ENCODE data around the gene IKZF1.

The IKZF1 gene

DNA sequence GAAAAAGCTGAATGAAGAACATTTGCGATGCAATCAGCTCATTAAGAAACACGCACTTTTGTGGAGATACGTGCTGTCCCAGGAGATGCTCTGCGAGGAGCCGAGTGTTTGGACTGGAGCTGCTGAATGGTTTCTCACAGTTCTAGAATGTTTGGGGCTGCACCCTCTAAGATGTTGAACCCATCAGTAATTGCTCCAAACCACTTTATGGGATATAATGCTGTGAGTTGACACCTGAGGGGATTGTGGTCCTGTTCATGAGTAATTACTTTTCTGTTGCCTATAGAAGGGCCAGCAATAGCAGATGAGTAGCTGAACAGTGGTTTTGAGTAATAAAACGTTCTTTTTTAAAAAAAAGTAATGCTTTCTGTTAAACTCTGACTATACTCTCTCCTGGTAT is 63.1 kb downstream of the IKZF1 start:
- H3K27me3 ChIP-seq = 0 out of 2 replicates have a peak, but pooled peaks cover 3% of the 10 kb centered on the region
- H3K4me3 ChIP-seq = no peak overlapping the region
- TF ChIP-seq Cebpa-rat (IDR thresholded peaks at IDR 0.05) = no peak
- peaks cover 99% of the 10 kb centered on the region for H3K36me3 ChIP-seq
- no peak overlapping the region for H3K9ac ChIP-seq
- peaks cover 38% of the 10 kb centered on the region for H3K9me3 ChIP-seq
- H4K20me1 ChIP-seq = peaks cover 82% of the 10 kb centered on the region
- H3K4me2 ChIP-seq = no peak overlapping the region
- H3K27ac ChIP-seq = no peak overlapping the region
- H3K4me1 ChIP-seq = peaks cover 32% of the 10 kb centered on the region

DNA sequence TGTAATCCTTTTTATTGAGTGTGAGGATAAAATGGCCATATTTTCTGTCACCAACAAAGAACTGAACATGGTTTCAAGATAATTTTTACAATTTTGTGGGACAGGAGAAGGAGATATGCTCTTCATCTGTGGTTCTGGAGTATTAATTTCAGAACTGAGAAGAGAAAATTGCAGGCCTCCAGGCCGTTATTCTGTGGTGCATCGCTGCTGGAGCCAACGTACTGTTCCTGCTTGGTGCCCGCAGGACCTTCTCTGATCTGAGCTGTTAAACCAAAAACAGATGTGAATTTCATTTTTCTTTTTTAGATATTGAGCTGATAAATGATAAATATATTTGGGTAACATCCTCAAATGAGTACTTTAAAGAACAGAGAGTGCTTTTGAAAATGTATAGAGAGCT is 63.9 kb downstream of the IKZF1 start:
- Histone ChIP-seq H3K9ac (no peak overlapping the region), H3K36me3 (peaks cover 99% of the 10 kb centered on the region), H3K27ac (no peak overlapping the region), H4K20me1 (peaks cover 80% of the 10 kb centered on the region), H3K4me2 (no peak overlapping the region), H3K4me1 (peaks cover 31% of the 10 kb centered on the region), H3K4me3 (no peak overlapping the region), H3K27me3 (0 out of 2 replicates have a peak, but pooled peaks cover 3% of the 10 kb centered on the region), H3K9me3 (peaks cover 38% of the 10 kb centered on the region)
- TF ChIP-seq Cebpa-rat (IDR thresholded peaks at IDR 0.05) = no peak

DNA sequence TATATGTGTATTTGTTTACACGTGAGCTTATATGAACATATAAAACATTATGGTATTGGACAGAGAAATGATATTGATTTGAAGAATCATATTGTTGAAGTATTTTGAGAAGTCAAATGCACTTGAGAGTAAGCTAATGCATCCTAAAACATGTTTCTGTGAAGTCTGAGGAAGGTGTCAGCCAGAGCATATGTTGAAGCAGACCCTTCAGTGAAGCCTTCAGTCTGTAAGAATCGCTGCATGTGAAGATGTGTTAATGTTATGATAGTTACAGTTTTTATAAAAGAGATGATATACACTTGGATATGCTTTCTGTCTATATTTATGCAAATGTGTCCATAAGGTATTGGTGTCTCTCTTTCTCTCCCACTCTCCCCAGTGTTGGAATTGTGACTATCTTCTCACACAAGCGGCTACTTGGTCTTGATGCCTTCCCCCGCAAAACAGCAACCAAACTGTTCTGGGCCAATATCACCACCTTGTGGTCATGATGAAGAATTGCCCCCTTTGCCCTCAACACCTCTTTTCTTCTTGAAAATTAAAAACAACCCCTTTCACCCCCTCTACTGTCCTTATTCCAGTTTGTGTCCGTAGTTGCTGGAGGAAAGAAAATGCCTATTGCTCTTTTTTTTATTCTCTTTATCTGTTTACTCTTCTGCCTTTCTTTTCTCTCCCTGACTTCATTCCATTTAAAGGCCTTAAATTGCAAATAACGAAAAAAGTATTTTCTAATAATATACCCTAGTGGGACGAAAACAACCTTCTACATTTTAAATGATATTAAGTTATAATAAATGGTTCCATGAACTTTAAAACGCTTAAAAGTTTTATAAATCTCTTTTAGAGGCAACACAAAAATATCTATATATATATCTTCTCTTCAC is 64.9 kb downstream of the IKZF1 start:
- Histone ChIP-seq H3K9me3 (peaks cover 38% of the 10 kb centered on the region), H3K36me3 (peaks cover 99% of the 10 kb centered on the region), H3K4me2 (no peak overlapping the region), H3K9ac (no peak overlapping the region), H4K20me1 (peaks cover 79% of the 10 kb centered on the region), H3K27me3 (0 out of 2 replicates have a peak, but pooled peaks cover 3% of the 10 kb centered on the region), H3K27ac (no peak overlapping the region), H3K4me1 (peaks cover 31% of the 10 kb centered on the region), H3K4me3 (no peak overlapping the region)
- no peak for TF ChIP-seq Cebpa-rat (IDR thresholded peaks at IDR 0.05)

DNA sequence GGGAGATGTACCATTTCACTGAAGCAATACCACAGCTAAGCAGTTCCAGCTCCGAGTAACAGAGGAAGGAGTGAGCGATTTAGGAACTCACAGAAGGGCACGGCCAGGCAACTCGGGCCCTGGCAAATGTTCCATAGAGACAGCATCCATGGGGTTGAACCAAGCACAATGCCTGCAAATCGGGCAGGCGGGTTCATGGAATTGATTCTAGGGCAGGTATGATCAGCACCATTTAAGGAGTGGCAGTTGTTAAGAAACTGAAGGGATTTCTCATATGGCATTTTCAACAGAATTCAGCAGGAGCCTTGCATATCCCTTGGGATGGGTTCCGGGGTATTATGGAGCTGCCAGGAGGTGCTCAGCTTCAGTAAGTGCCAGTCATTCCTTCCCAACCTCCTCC is 66.4 kb downstream of the IKZF1 start:
- Histone ChIP-seq H3K4me2 (0 out of 2 replicates have a peak overlapping the region, but pooled peaks have one; percentile 8), H3K27me3 (0 out of 2 replicates have a peak, but pooled peaks cover 3% of the 10 kb centered on the region), H3K4me1 (peaks cover 26% of the 10 kb centered on the region), H3K4me3 (no peak overlapping the region), H3K27ac (peak overlapping the region; percentile 29; the same call in 1 of the 2 replicates), H3K9ac (no peak overlapping the region), H4K20me1 (peaks cover 74% of the 10 kb centered on the region), H3K36me3 (peaks cover 97% of the 10 kb centered on the region), H3K9me3 (peaks cover 33% of the 10 kb centered on the region; the same call in 1 of the 2 replicates)
- TF ChIP-seq Cebpa-rat (IDR thresholded peaks at IDR 0.05) = no peak

DNA sequence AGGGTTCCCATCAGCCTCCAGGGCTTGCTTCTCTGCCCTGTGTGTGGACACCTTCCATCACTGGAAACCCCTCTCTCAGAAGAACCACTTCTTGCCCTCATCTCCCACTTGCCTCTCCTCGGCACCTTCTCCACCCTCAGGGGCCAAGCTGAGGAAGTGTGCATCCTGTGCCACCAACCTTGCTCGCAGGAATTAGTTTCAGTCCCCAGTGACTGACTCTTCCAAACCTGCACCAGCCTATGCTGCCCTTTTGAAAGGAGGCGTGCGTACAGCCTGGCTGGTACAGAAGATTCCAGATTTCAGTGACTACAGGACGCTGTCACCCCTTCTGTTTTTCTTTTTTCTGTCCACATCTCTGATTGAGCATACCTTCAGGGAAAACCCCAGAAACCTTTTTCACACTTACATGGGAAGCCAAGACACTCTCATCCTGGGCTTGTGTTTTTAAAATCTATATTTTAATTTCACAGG is 67.1 kb downstream of the IKZF1 start:
- Histone ChIP-seq H3K4me3 (no peak overlapping the region), H3K4me2 (0 out of 2 replicates have a peak overlapping the region, but pooled peaks have one; percentile 31), H4K20me1 (peaks cover 75% of the 10 kb centered on the region), H3K36me3 (peaks cover 97% of the 10 kb centered on the region), H3K27ac (peak overlapping the region; percentile 29; the same call in 1 of the 2 replicates), H3K4me1 (peaks cover 26% of the 10 kb centered on the region), H3K9ac (no peak overlapping the region), H3K9me3 (peaks cover 28% of the 10 kb centered on the region; the same call in 1 of the 2 replicates), H3K27me3 (0 out of 2 replicates have a peak, but pooled peaks cover 3% of the 10 kb centered on the region)
- no peak for TF ChIP-seq Cebpa-rat (IDR thresholded peaks at IDR 0.05)

DNA sequence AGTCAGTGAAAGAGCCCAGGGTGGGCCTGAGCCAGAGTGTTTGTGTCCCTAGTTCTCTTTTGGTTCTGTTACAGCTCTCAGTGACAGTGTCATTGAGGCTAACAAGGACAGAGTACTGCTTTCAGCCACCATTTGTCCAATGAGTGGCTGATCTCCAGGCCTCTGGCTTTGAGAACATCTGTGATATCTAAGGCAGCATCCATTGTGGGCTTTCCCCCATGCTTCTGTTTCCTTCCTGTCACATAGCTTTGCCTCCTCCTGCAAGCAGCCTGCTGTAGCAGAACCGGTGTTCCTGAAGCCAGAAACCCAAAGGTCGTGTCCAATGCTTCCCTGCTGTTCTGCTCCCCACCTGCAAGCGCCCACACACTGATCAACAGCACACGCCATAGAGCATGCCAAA is 68.4 kb downstream of the IKZF1 start:
- TF ChIP-seq Cebpa-rat (IDR thresholded peaks at IDR 0.05) = no peak
- Histone ChIP-seq H3K9ac (no peak overlapping the region), H3K4me1 (peaks cover 26% of the 10 kb centered on the region), H3K4me2 (peak overlapping the region; percentile 21), H3K27me3 (0 out of 2 replicates have a peak, but pooled peaks cover 3% of the 10 kb centered on the region), H3K27ac (peak overlapping the region; percentile 47), H4K20me1 (peaks cover 76% of the 10 kb centered on the region), H3K36me3 (peaks cover 97% of the 10 kb centered on the region), H3K9me3 (peaks cover 14% of the 10 kb centered on the region; the same call in 1 of the 2 replicates), H3K4me3 (no peak overlapping the region)

DNA sequence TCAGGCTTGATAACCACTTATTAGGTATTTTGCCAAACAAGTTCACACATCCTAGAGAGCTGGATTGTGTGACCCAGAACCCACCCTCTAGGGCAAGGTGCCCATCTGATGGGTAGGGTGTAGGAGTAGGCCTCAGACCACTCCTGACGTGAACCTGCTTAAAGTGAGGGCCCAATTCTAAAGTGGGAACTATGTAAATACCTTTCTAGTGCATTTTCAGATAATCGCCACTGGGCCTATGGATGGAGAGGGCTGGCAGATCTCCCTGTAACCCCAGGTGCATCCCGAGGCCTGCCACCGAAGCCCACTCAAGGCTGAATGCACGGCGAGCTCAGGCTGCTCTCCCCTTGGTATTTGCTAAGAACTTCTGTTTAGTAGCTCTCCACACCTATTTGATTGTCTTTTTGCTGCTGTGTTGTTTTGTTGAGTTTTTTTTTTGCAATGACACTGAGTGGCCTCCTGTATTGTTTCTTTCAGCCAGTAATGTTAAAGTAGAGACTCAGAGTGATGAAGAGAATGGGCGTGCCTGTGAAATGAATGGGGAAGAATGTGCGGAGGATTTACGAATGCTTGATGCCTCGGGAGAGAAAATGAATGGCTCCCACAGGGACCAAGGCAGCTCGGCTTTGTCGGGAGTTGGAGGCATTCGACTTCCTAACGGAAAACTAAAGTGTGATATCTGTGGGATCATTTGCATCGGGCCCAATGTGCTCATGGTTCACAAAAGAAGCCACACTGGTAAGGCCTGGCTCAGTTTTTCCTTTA is 71.7 kb downstream of the IKZF1 start:
- H3K9me3 ChIP-seq = no peaks in the 10 kb centered on the region
- H3K36me3 ChIP-seq = peaks cover 98% of the 10 kb centered on the region
- H3K4me2 ChIP-seq = no peak overlapping the region
- H3K9ac ChIP-seq = no peak overlapping the region
- H3K27me3 ChIP-seq = 0 out of 2 replicates have a peak, but pooled peaks cover 3% of the 10 kb centered on the region
- H3K27ac ChIP-seq = peak overlapping the region; percentile 10; the same call in 1 of the 2 replicates
- H3K4me3 ChIP-seq = no peak overlapping the region
- no peak for TF ChIP-seq Cebpa-rat (IDR thresholded peaks at IDR 0.05)
- H3K4me1 ChIP-seq = peaks cover 38% of the 10 kb centered on the region
- peaks cover 89% of the 10 kb centered on the region for H4K20me1 ChIP-seq

DNA sequence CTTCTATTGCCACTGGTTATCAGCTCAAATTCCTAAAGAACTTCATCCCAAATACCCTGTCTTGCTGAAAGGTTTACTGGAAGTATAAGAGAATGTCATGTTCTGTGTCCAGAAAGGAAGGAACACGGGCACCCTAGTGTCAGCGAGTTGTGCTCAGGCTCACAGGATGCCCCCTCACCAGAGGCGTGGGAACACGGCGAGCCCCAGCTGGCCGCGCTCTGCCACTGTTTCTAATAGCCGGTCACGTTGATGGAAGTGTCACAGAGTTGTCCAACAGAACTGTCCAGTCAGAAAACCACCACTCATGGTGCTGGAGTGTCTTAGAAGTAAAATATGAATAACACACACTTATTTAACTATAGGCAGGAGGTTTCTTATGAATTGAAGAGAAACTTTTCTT is 72.8 kb downstream of the IKZF1 start:
- peaks cover 92% of the 10 kb centered on the region for H4K20me1 ChIP-seq
- peaks cover 38% of the 10 kb centered on the region for H3K4me1 ChIP-seq
- no peak for TF ChIP-seq Cebpa-rat (IDR thresholded peaks at IDR 0.05)

DNA sequence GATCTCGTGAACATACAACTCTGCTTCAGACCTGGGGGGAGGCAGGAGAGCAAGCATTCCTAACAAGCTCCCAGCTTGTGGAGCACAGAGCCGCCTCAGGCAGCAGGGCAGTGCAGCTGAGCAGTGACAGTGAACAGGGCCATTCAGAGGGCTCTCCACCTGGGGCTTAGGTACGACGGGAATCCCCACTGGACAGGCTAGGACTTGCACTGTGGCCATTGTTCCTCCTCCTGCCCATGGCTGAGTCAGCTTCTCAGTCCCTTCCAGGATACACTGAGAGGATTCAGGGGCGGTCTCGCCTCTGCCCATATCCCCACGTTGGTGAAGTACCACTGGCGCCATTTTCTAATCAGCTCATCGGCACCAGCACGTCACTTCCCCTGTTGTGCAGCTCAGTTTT is 74.6 kb downstream of the IKZF1 start:
- Histone ChIP-seq H4K20me1 (peaks cover 95% of the 10 kb centered on the region), H3K36me3 (peaks cover 98% of the 10 kb centered on the region), H3K4me3 (no peak overlapping the region), H3K27me3 (no peaks in the 10 kb centered on the region), H3K9me3 (no peaks in the 10 kb centered on the region), H3K27ac (no peak overlapping the region), H3K4me2 (no peak overlapping the region), H3K4me1 (peaks cover 28% of the 10 kb centered on the region; the same call in 1 of the 2 replicates), H3K9ac (no peak overlapping the region)
- no peak for TF ChIP-seq Cebpa-rat (IDR thresholded peaks at IDR 0.05)

More for the DNA sequence above, 72.8 kb downstream of the IKZF1 start:
- Histone ChIP-seq H3K9me3 (no peaks in the 10 kb centered on the region), H3K36me3 (peaks cover 98% of the 10 kb centered on the region), H3K4me3 (no peak overlapping the region), H3K27ac (no peak overlapping the region), H3K4me2 (no peak overlapping the region), H3K27me3 (no peaks in the 10 kb centered on the region), H3K9ac (no peak overlapping the region)

Data from BLaER1 (cell line).